Glomerular visceral epithelial cell (primary cell): ENCODE measurements around the gene SORL1.
A peak's percentile ranks its signal among the peaks of the same experiment; 100 is the strongest.
"Not testable (repeated sequence)": the region's sequence is repeated elsewhere in the genome, so short reads cannot be mapped to it uniquely, and the experiment has no call there.

Experiments
- DNase-seq: peaks from one replicate; pipeline ENCODE4 v3.0.0-alpha.2; 2016; ENCODE audit errors: extremely low spot score

The SORL1 gene

GRCh38 chr11:121563900-121564822, 112.0 kb downstream of the SORL1 start:
- DNase-seq = no peak

- DNase-seq = no peak
Measured at GRCh38 chr11:121564948-121565684, 113.0 kb downstream of the SORL1 start.

- no peak for DNase-seq
Measured at GRCh38 chr11:121566279-121567168, 114.4 kb downstream of the SORL1 start.

GRCh38 chr11:121567995-121568394, 115.9 kb downstream of the SORL1 start:
- DNase-seq = no peak

- DNase-seq = not testable (repeated sequence)
Measured at GRCh38 chr11:121569332-121570299, 117.5 kb downstream of the SORL1 start.

- DNase-seq = no peak
Measured at GRCh38 chr11:121570453-121570852, 118.3 kb downstream of the SORL1 start.

- DNase-seq = no peak
Measured at GRCh38 chr11:121571506-121571905, 119.4 kb downstream of the SORL1 start.

GRCh38 chr11:121572571-121573059, 120.5 kb downstream of the SORL1 start:
- DNase-seq = no peak

- DNase-seq = no peak
Measured at GRCh38 chr11:121574801-121575200, 122.7 kb downstream of the SORL1 start.

- DNase-seq = peak; percentile 7
Measured at GRCh38 chr11:121575250-121575962, 123.3 kb downstream of the SORL1 start.

GRCh38 chr11:121575963-121576290, 123.8 kb downstream of the SORL1 start:
- no peak for DNase-seq

- DNase-seq = no peak
Measured at GRCh38 chr11:121576531-121576930, 124.4 kb downstream of the SORL1 start.

- no peak for DNase-seq
Measured at GRCh38 chr11:121577106-121577848, 125.2 kb downstream of the SORL1 start.

- DNase-seq = no peak
Measured at GRCh38 chr11:121578251-121578976, 126.3 kb downstream of the SORL1 start.

GRCh38 chr11:121580154-121580553, 128.0 kb downstream of the SORL1 start:
- no peak for DNase-seq

GRCh38 chr11:121581607-121582006, 129.5 kb downstream of the SORL1 start:
- no peak for DNase-seq

GRCh38 chr11:121582296-121582695, 130.2 kb downstream of the SORL1 start:
- no peak for DNase-seq

GRCh38 chr11:121583825-121584224, 131.7 kb downstream of the SORL1 start:
- no peak for DNase-seq

GRCh38 chr11:121586750-121587149, 134.6 kb downstream of the SORL1 start:
- no peak for DNase-seq
